HG03175 (cell line): ENCODE data around the gene UCHL5.

Experiments
- ATAC-seq: cut with Tn5 transposase; IDR thresholded peaks from one replicate; pipeline ENCODE4 v1.9.1; 2021; ENCODE audit warnings: mild to moderate bottlenecking, moderate library complexity; ENCODE audit not compliant: unreplicated experiment

Gene UCHL5

GRCh38 chr1:193059282-193060114 lies at the start of gene UCHL5, which contains the start of gene RO60:
UCHL5 (minus strand) TSS chr1:193059360; CDS start chr1:193059260, 100 bp downstream.
RO60 (plus strand) TSS chr1:193059612; CDS start chr1:193069055, 9,443 bp downstream.
- ATAC-seq, result peak; percentile 91

GRCh38 chr1:193108471-193108870 lies 49.3 kb upstream of the UCHL5 start:
- no peak for ATAC-seq

- ATAC-seq, result no peak
Measured at GRCh38 chr1:193105821-193106177, 46.6 kb upstream of the UCHL5 start.

GRCh38 chr1:193104907-193105820 lies 46.0 kb upstream of the UCHL5 start, which contains the start of gene GLRX2:
GLRX2 (minus strand) TSS chr1:193105414; CDS start chr1:193105382, 32 bp downstream.
- ATAC-seq, result peak; percentile 89

- ATAC-seq, result peak; percentile 41
Measured at GRCh38 chr1:193104502-193104906, 45.3 kb upstream of the UCHL5 start.

GRCh38 chr1:193103759-193104501 lies 44.8 kb upstream of the UCHL5 start:
- no peak for ATAC-seq

- no peak for ATAC-seq
Measured at GRCh38 chr1:193102662-193103061, 43.5 kb upstream of the UCHL5 start.

- ATAC-seq, result no peak
Measured at GRCh38 chr1:193094112-193094511, 35.0 kb upstream of the UCHL5 start.

- ATAC-seq, result no peak
Measured at GRCh38 chr1:193090865-193091264, 31.7 kb upstream of the UCHL5 start.

- no peak for ATAC-seq
Measured at GRCh38 chr1:193087893-193088292, 28.7 kb upstream of the UCHL5 start.

- ATAC-seq, result no peak
Measured at GRCh38 chr1:193086342-193086741, 27.2 kb upstream of the UCHL5 start.

- ATAC-seq, result no peak
Measured at GRCh38 chr1:193085263-193085662, 26.1 kb upstream of the UCHL5 start.

GRCh38 chr1:193083365-193084088 lies 24.4 kb upstream of the UCHL5 start:
- ATAC-seq, result peak; percentile 92

GRCh38 chr1:193079187-193079586 lies 20.0 kb upstream of the UCHL5 start:
- no peak for ATAC-seq

GRCh38 chr1:193077991-193078390 lies 18.8 kb upstream of the UCHL5 start:
- ATAC-seq, result no peak

GRCh38 chr1:193070942-193071341 lies 11.8 kb upstream of the UCHL5 start:
- peak; percentile 70 for ATAC-seq

- ATAC-seq, result peak; percentile 53
Measured at GRCh38 chr1:193070386-193070753, 11.2 kb upstream of the UCHL5 start.

GRCh38 chr1:193069748-193070385 lies 10.7 kb upstream of the UCHL5 start:
- peak; percentile 34 for ATAC-seq

- no peak for ATAC-seq
Measured at GRCh38 chr1:193068013-193068412, 8.9 kb upstream of the UCHL5 start.

- ATAC-seq, result no peak
Measured at GRCh38 chr1:193066606-193067005, 7.4 kb upstream of the UCHL5 start.
